ENCODE results near the gene TAMALIN.

The TAMALIN gene

DNA sequence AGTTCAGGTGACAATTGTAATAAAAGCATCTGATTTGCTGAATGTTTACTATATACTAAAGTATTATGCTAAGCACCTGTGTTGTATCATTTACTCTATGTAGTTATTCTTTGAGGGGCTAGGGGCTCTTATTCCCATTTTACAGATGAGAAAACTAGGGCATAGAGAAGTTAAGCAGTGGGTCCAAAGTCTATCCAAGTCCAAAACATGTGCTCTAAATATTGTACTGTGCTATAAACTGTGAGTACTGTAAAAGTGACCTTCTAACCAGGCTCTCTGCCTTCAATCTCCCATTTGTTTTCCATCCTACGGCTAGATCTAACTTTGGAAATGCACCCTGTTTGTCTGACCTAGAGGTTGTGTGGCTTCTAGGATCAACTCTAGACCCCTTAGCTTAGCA, 46.3 kb upstream of the TAMALIN start:
- H3K4ac ChIP-seq (ENCODE audit: low read depth, low read length) = no peak overlapping the region
- no CpG with 5 or more reads among the region's 1 CpG for WGBS (ENCODE audit: extremely low coverage, insufficient coverage, insufficient read length)
- H3K9me3 ChIP-seq (ENCODE audit: insufficient read depth, low read depth, low read length) = no peaks in the 10 kb centered on the region

DNA sequence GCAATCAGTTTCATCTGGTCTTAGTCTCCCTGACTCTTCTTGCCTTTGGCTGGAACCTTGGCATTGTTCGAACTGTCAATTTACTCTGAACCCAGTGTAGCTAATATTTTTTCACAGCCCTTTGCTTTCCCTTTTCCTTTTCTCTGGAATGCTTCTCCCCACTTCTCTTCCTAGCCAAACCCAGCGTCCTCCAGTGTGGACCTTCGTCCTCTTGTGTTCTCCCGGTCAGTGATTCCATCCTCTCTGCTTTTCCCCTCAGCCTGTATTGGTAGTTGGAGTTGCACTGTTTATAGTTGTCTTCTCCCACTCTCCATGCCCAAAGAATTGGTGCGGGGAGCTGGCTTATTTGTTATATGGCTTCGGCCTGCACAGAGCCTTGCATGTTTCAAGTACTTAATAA, 45.9 kb upstream of the TAMALIN start:
- Histone ChIP-seq H3K23ac (ENCODE audit: low read length) (no peak overlapping the region), H3K9ac (ENCODE audit: low read length) (no peak overlapping the region), H3K27me3 (ENCODE audit: insufficient read depth, low read length) (no peaks in the 10 kb centered on the region), H3K4me2 (ENCODE audit: low read length) (no peak overlapping the region), H4K12ac (ENCODE audit: low read depth, low read length) (no peak overlapping the region), H2BK12ac (ENCODE audit: low read length) (no peak overlapping the region), H4K91ac (ENCODE audit: low read depth, low read length) (no peak overlapping the region), H2AK5ac (ENCODE audit: low read length) (no peak overlapping the region), H3K79me1 (ENCODE audit: low read length) (no peaks in the 10 kb centered on the region), H3K4me3 (ENCODE audit: low read depth, low read length) (no peak overlapping the region), H2AFZ (ENCODE audit: insufficient read depth, low read length, poor library complexity) (no peak overlapping the region), H3K79me2 (ENCODE audit: control insufficient read depth, insufficient read depth, low read length, poor library complexity) (no peaks in the 10 kb centered on the region), H4K8ac (ENCODE audit: low read depth, low read length) (no peak overlapping the region), H3K27ac (ENCODE audit: low read depth, low read length) (no peak overlapping the region), H2BK120ac (ENCODE audit: insufficient read depth, low read length, poor library complexity) (no peak overlapping the region), H3K14ac (ENCODE audit: low read length) (no peak overlapping the region), H3K36me3 (ENCODE audit: control insufficient read depth in 1 of 2, insufficient read depth in 2 of 2, low read length in 2 of 2) (no peaks in the 10 kb centered on the region), H3K18ac (ENCODE audit: low read length) (no peak overlapping the region), H3K4ac (ENCODE audit: low read depth, low read length) (no peak overlapping the region), H3K4me1 (ENCODE audit: control insufficient read depth in 1 of 2, insufficient read depth in 2 of 2, low read length in 2 of 2) (peaks cover 0 to 2% of the 10 kb centered on the region in 2 experiments), H3K9me3 (ENCODE audit: insufficient read depth, low read depth, low read length) (no peaks in the 10 kb centered on the region), H2BK5ac (ENCODE audit: low read depth, low read length, poor library complexity) (no peak overlapping the region)
- DNase-seq = no peak
- WGBS (ENCODE audit: extremely low coverage, insufficient coverage, insufficient read length) = no CpG with 5 or more reads among the region's 6 CpGs

More for the DNA sequence above, 46.3 kb upstream of the TAMALIN start:
- Histone ChIP-seq H4K8ac (ENCODE audit: low read depth, low read length) (no peak overlapping the region), H3K14ac (ENCODE audit: low read length) (no peak overlapping the region), H3K4me3 (ENCODE audit: low read depth, low read length) (no peak overlapping the region), H3K18ac (ENCODE audit: low read length) (no peak overlapping the region), H3K79me1 (ENCODE audit: low read length) (no peaks in the 10 kb centered on the region), H2BK12ac (ENCODE audit: low read length) (no peak overlapping the region), H2AK5ac (ENCODE audit: low read length) (no peak overlapping the region), H3K23ac (ENCODE audit: low read length) (no peak overlapping the region), H3K36me3 (ENCODE audit: control insufficient read depth in 1 of 2, insufficient read depth in 2 of 2, low read length in 2 of 2) (no peaks in the 10 kb centered on the region), H3K79me2 (ENCODE audit: control insufficient read depth, insufficient read depth, low read length, poor library complexity) (no peaks in the 10 kb centered on the region), H3K9ac (ENCODE audit: low read length) (no peak overlapping the region), H2AFZ (ENCODE audit: insufficient read depth, low read length, poor library complexity) (no peak overlapping the region), H4K12ac (ENCODE audit: low read depth, low read length) (no peak overlapping the region), H3K27ac (ENCODE audit: low read depth, low read length) (no peak overlapping the region), H2BK5ac (ENCODE audit: low read depth, low read length, poor library complexity) (no peak overlapping the region), H3K27me3 (ENCODE audit: insufficient read depth, low read length) (no peaks in the 10 kb centered on the region), H3K4me1 (ENCODE audit: control insufficient read depth in 1 of 2, insufficient read depth in 2 of 2, low read length in 2 of 2) (peaks cover 0 to 2% of the 10 kb centered on the region in 2 experiments), H3K4me2 (ENCODE audit: low read length) (no peak overlapping the region), H4K91ac (ENCODE audit: low read depth, low read length) (no peak overlapping the region), H2BK120ac (ENCODE audit: insufficient read depth, low read length, poor library complexity) (no peak overlapping the region)
- no peak for DNase-seq

- peaks cover 0 to 2% of the 10 kb centered on the region in 2 experiments for H3K4me1 ChIP-seq (ENCODE audit: control insufficient read depth in 1 of 2, insufficient read depth in 2 of 2, low read length in 2 of 2)
- H3K27ac ChIP-seq (ENCODE audit: low read depth, low read length) = no peak overlapping the region
- H2BK5ac ChIP-seq (ENCODE audit: low read depth, low read length, poor library complexity) = no peak overlapping the region
- H3K4ac ChIP-seq (ENCODE audit: low read depth, low read length) = no peak overlapping the region
- no peaks in the 10 kb centered on the region for H3K36me3 ChIP-seq (ENCODE audit: control insufficient read depth in 1 of 2, insufficient read depth in 2 of 2, low read length in 2 of 2)
- H3K4me2 ChIP-seq (ENCODE audit: low read length) = no peak overlapping the region
- no CpG with 5 or more reads among the region's 1 CpG for WGBS (ENCODE audit: extremely low coverage, insufficient coverage, insufficient read length)
- H3K79me2 ChIP-seq (ENCODE audit: control insufficient read depth, insufficient read depth, low read length, poor library complexity) = no peaks in the 10 kb centered on the region
- H4K12ac ChIP-seq (ENCODE audit: low read depth, low read length) = no peak overlapping the region
- H3K79me1 ChIP-seq (ENCODE audit: low read length) = no peaks in the 10 kb centered on the region
- no peak overlapping the region for H3K18ac ChIP-seq (ENCODE audit: low read length)
- no peak overlapping the region for H3K9ac ChIP-seq (ENCODE audit: low read length)
- no peak overlapping the region for H4K8ac ChIP-seq (ENCODE audit: low read depth, low read length)
- H3K14ac ChIP-seq (ENCODE audit: low read length) = no peak overlapping the region
- H2BK12ac ChIP-seq (ENCODE audit: low read length) = no peak overlapping the region
- no peak for DNase-seq
- H4K91ac ChIP-seq (ENCODE audit: low read depth, low read length) = no peak overlapping the region
- no peak overlapping the region for H2AK5ac ChIP-seq (ENCODE audit: low read length)
- no peaks in the 10 kb centered on the region for H3K27me3 ChIP-seq (ENCODE audit: insufficient read depth, low read length)
- H2BK120ac ChIP-seq (ENCODE audit: insufficient read depth, low read length, poor library complexity) = no peak overlapping the region
- no peak overlapping the region for H2AFZ ChIP-seq (ENCODE audit: insufficient read depth, low read length, poor library complexity)
- no peak overlapping the region for H3K23ac ChIP-seq (ENCODE audit: low read length)
- no peaks in the 10 kb centered on the region for H3K9me3 ChIP-seq (ENCODE audit: insufficient read depth, low read depth, low read length)
- no peak overlapping the region for H3K4me3 ChIP-seq (ENCODE audit: low read depth, low read length)
These were observed 44.9 kb upstream of the TAMALIN start for GRCh38 chr12:51961834-51962233.

DNA sequence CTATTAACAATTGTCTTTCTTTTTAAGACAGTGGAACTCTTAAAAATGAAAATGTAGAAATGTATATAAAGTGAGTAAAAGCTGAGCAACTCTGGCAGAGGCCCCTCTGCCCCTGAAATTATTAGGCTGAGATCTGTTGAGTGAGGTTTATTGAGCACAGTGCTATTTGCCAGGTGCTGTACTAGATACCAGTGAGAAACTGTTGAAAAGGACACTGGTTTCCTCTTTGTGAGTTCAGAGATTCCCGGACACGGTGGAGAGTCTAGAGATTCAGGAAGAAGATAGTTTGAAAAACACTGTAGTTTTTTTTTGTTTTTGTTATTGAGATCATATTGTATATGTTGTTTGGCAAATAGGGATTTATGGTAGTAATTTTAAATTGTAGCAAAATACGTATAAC, 44.0 kb upstream of the TAMALIN start:
- H3K36me3 ChIP-seq (ENCODE audit: control insufficient read depth in 1 of 2, insufficient read depth in 2 of 2, low read length in 2 of 2) = no peaks in the 10 kb centered on the region
- no peaks in the 10 kb centered on the region for H3K9me3 ChIP-seq (ENCODE audit: insufficient read depth, low read depth, low read length)
- H3K14ac ChIP-seq (ENCODE audit: low read length) = no peak overlapping the region
- no peak overlapping the region for H2AFZ ChIP-seq (ENCODE audit: insufficient read depth, low read length, poor library complexity)
- H2AK5ac ChIP-seq (ENCODE audit: low read length) = no peak overlapping the region
- H3K4me2 ChIP-seq (ENCODE audit: low read length) = no peak overlapping the region
- no peak overlapping the region for H3K18ac ChIP-seq (ENCODE audit: low read length)
- H3K23ac ChIP-seq (ENCODE audit: low read length) = no peak overlapping the region
- peak overlapping the region; percentile 59 for H3K4ac ChIP-seq (ENCODE audit: low read depth, low read length)
- no peak overlapping the region for H4K12ac ChIP-seq (ENCODE audit: low read depth, low read length)
- H3K27me3 ChIP-seq (ENCODE audit: insufficient read depth, low read length) = no peaks in the 10 kb centered on the region
- H3K79me1 ChIP-seq (ENCODE audit: low read length) = no peaks in the 10 kb centered on the region
- H4K8ac ChIP-seq (ENCODE audit: low read depth, low read length) = no peak overlapping the region
- no peak overlapping the region for H2BK120ac ChIP-seq (ENCODE audit: insufficient read depth, low read length, poor library complexity)
- no CpG with 5 or more reads among the region's 3 CpGs for WGBS (ENCODE audit: extremely low coverage, insufficient coverage, insufficient read length)
- DNase-seq = no peak
- no peak overlapping the region for H3K4me3 ChIP-seq (ENCODE audit: low read depth, low read length)
- H3K79me2 ChIP-seq (ENCODE audit: control insufficient read depth, insufficient read depth, low read length, poor library complexity) = no peaks in the 10 kb centered on the region
- no peak overlapping the region for H4K91ac ChIP-seq (ENCODE audit: low read depth, low read length)
- no peak overlapping the region for H3K27ac ChIP-seq (ENCODE audit: low read depth, low read length)
- H3K4me1 ChIP-seq (ENCODE audit: control insufficient read depth in 1 of 2, insufficient read depth in 2 of 2, low read length in 2 of 2) = peaks cover 0 to 2% of the 10 kb centered on the region in 2 experiments
- H2BK5ac ChIP-seq (ENCODE audit: low read depth, low read length, poor library complexity) = no peak overlapping the region
- H3K9ac ChIP-seq (ENCODE audit: low read length) = no peak overlapping the region
- H2BK12ac ChIP-seq (ENCODE audit: low read length) = no peak overlapping the region
